GM23338 (cell line): Measurements from ENCODE around the gene LYSMD4. TPM values are rescaled to one million over a fixed set of nuclear protein-coding genes. Genes with fewer than 3 reads are reported as not detected.

Experiments
- ATAC-seq: fragments of 200-7000 bp; cut with Tn5 transposase; 3 replicates; pipeline ENCODE4 v1.9.1; 2020
- DNase-seq: peaks from one replicate; pipeline ENCODE4 v3.0.0-alpha.2; 2015; ENCODE audit warnings: low spot score
- H2AFZ ChIP-seq: fragments of 200-600 bp; sonication (generic); 2 replicates; pipeline ENCODE4 v1.8.0; 2016; ENCODE audit warnings: antibody characterized with exemption, mild to moderate bottlenecking, moderate library complexity
- H3F3A ChIP-seq: fragments of 200-600 bp; sonication (generic); replicated peaks from 2 replicates; pipeline ENCODE4 v1.8.0; 2017; ENCODE audit warnings: antibody characterized with exemption, mixed run types, low read depth
- H3K27ac ChIP-seq: fragments of 200-600 bp; sonication (generic); 2 replicates; pipeline ENCODE4 v1.6.1; 2016; ENCODE audit warnings: low read depth
- H3K27me3 ChIP-seq: fragments of 200-600 bp; sonication (generic); 2 replicates; pipeline ENCODE4 v1.8.0; 2016; ENCODE audit warnings: mild to moderate bottlenecking, mixed run types, moderate library complexity; ENCODE audit not compliant: insufficient read depth
- H3K36me3 ChIP-seq: fragments of 200-600 bp; sonication (generic); 2 replicates; pipeline ENCODE4 v1.8.0; 2016; ENCODE audit warnings: mild to moderate bottlenecking; ENCODE audit not compliant: insufficient read depth
- H3K4me1 ChIP-seq: fragments of 200-600 bp; sonication (generic); 2 replicates; pipeline ENCODE4 v1.8.0; 2016; ENCODE audit warnings: mild to moderate bottlenecking, moderate library complexity; ENCODE audit not compliant: insufficient read depth
- H3K4me2 ChIP-seq: fragments of 200-600 bp; sonication (generic); 2 replicates; pipeline ENCODE4 v1.7.1; 2017; ENCODE audit warnings: mixed run types
- H3K4me3 ChIP-seq: fragments of 200-600 bp; sonication (generic); 2 replicates; pipeline ENCODE4 v1.6.1; 2016; ENCODE audit warnings: mixed run types
- H3K79me2 ChIP-seq: fragments of 200-600 bp; sonication (generic); replicated peaks from 2 replicates; pipeline ENCODE4 v1.8.0; 2017; ENCODE audit warnings: mild to moderate bottlenecking; ENCODE audit not compliant: insufficient read depth
- H3K9me2 ChIP-seq: fragments of 200-600 bp; sonication (generic); 2 replicates; pipeline ENCODE4 v1.8.0; 2017; ENCODE audit not compliant: insufficient read depth
- H4K20me1 ChIP-seq: fragments of 200-600 bp; sonication (generic); replicated peaks from 2 replicates; pipeline ENCODE4 v1.8.0; 2017; ENCODE audit warnings: mild to moderate bottlenecking; ENCODE audit not compliant: insufficient read depth
- H3K27ac Mint-ChIP-seq: 2 replicates; pipeline ENCODE4 v1.8.0; 2020; ENCODE audit warnings: inconsistent platforms, mild to moderate bottlenecking, moderate library complexity, mixed read lengths
- H3K27me3 Mint-ChIP-seq: 3 replicates; pipeline ENCODE4 v1.8.0; 2022; ENCODE audit warnings: low read depth, mild to moderate bottlenecking, moderate library complexity, mixed read lengths, inconsistent platforms; ENCODE audit not compliant: insufficient read depth, poor library complexity
- H3K36me3 Mint-ChIP-seq: 3 replicates; pipeline ENCODE4 v1.8.0; 2021; ENCODE audit warnings: low read depth, mild to moderate bottlenecking, inconsistent platforms, moderate library complexity, mixed read lengths
- H3K4me1 Mint-ChIP-seq: 3 replicates; pipeline ENCODE4 v1.8.0; 2020; ENCODE audit warnings: mild to moderate bottlenecking, inconsistent platforms, mixed read lengths
- H3K4me3 Mint-ChIP-seq: 3 replicates; pipeline ENCODE4 v1.8.0; 2021; ENCODE audit warnings: moderate library complexity, mild to moderate bottlenecking, inconsistent platforms, mixed read lengths
- H3K9me3 Mint-ChIP-seq: 3 replicates; pipeline ENCODE4 v1.8.0; 2020; ENCODE audit warnings: moderate library complexity, mild to moderate bottlenecking, inconsistent platforms, mixed read lengths
- CTCF ChIP-seq, 2 experiments: fragments of 200-600 bp in 1 of 2; sonication (generic) in 1 of 2; conservative IDR thresholded peaks; 2 replicates each; pipeline versions ENCODE4 v1.5.1 to v1.6.1; 2016 to 2017; ENCODE audit warnings: antibody characterized with exemption in 2 of 2, low read depth in 2 of 2, mild to moderate bottlenecking in 2 of 2, moderate library complexity in 1 of 2
- EZH2 ChIP-seq: fragments of 200-600 bp; sonication (generic); IDR thresholded peaks from one replicate; pipeline ENCODE4 v1.8.0; 2017; ENCODE audit warnings: antibody characterized with exemption, mild to moderate bottlenecking, low read depth; ENCODE audit not compliant: unreplicated experiment
- NANOG ChIP-seq: IDR thresholded peaks from 2 replicates; pipeline ENCODE4 v1.6.1; 2016; ENCODE audit warnings: antibody characterized with exemption, borderline replicate concordance
- STAT1 ChIP-seq: IDR thresholded peaks from one replicate; pipeline ENCODE4 v1.6.1; 2016; ENCODE audit warnings: antibody characterized with exemption; ENCODE audit not compliant: unreplicated experiment
- ZNF331 ChIP-seq: fragments of 250-450 bp; sonication (Bioruptor Pico); IDR thresholded peaks from 2 replicates; pipeline ENCODE4 v1.5.0; 2020; ENCODE audit warnings: low read depth, mild to moderate bottlenecking, moderate library complexity
- ZNF462 ChIP-seq: fragments of 250-450 bp; sonication (Bioruptor Pico); IDR thresholded peaks from 2 replicates; pipeline ENCODE4 v1.5.0; 2020; ENCODE audit warnings: mild to moderate bottlenecking, moderate library complexity
- polyA plus RNA-seq: library from polyadenylated mRNA; unstranded; fragments of >200 nt; fragmentation: Nextera tagmentation; extraction: Ambion mirVana; gene quantifications from 2 replicates; pipeline ENCODE4 v1.2.1, GENCODE V29; 2016
- total RNA-seq: library from RNA; depleted of rRNA; stranded (reverse); fragments of >200 nt; shearing (Covaris generic); gene quantifications from 2 replicates; pipeline ENCODE4 v1.2.3, GENCODE V29; 2014

The LYSMD4 gene
- total and polyA plus RNA-seq, 2 experiments from 2014 or later, result 7.5 to 23.8 TPM

- no peak for TF ChIP-seq CTCF (conservative IDR thresholded peaks at IDR 0.05; ENCODE audit: low read depth in 2 of 2)
- no peak for TF ChIP-seq STAT1
- no peak for TF ChIP-seq NANOG
- TF ChIP-seq EZH2, result no peak
- TF ChIP-seq ZNF462 (CRISPR knock-in tag), result no peak
These were observed 6.9 kb downstream of the LYSMD4 start (continued) for GRCh38 chr15:99726333-99726732.

- Mint-ChIP-seq H3K4me1 (peaks cover 13% of the 10 kb centered on the region), H3K27ac (no peak overlapping the region), H3K4me3 (no peak overlapping the region), H3K36me3 (peaks cover 31% of the 10 kb centered on the region), H3K27me3 (peaks cover 2% of the 10 kb centered on the region), H3K9me3 (peaks cover 9% of the 10 kb centered on the region; the same call in 2 of the 3 replicates)
- DNase-seq (no peak), ATAC-seq (no peak)
- Histone ChIP-seq H3K9me2 (peaks cover 11% of the 10 kb centered on the region), H3K27me3 (no peaks in the 10 kb centered on the region), H4K20me1 (no peaks in the 10 kb centered on the region), H3F3A (no peaks in the 10 kb centered on the region), H3K36me3 (no peaks in the 10 kb centered on the region), H2AFZ (no peak overlapping the region), H3K4me1 (peaks cover 3% of the 10 kb centered on the region; the same call in 1 of the 2 replicates), H3K4me3 (no peak overlapping the region), H3K79me2 (no peaks in the 10 kb centered on the region), H3K27ac (no peak overlapping the region), H3K4me2 (no peak overlapping the region)
- TF ChIP-seq ZNF331 (no peak), ZNF462 (CRISPR knock-in tag) (no peak)
These were observed 10.8 kb downstream of the LYSMD4 start for GRCh38 chr15:99722406-99722805.
